Ovary (tissue), 9 donors: ENCODE results near the gene CLEC16A. TPM values are rescaled to one million over a fixed set of nuclear protein-coding genes. Genes with fewer than 3 reads are reported as not detected.
"Not testable (repeated sequence)": the region's sequence is repeated elsewhere in the genome, so short reads cannot be mapped to it uniquely, and the experiment has no call there.

Source experiments
- DNase-seq, 5 donors: peaks; one replicate each; pipeline ENCODE4 v3.0.0-alpha.2; 2019 to 2020
- H3K27ac ChIP-seq, 2 donors: fragments of 200-600 bp; one replicate each; pipeline versions ENCODE4 v1.5.1 to v1.8.0; 2019 to 2022
- H3K27me3 ChIP-seq: fragments of 200-600 bp; one replicate; pipeline ENCODE4 v1.8.0; 2022
- H3K36me3 ChIP-seq: fragments of 200-600 bp; sonication (generic); one replicate; pipeline ENCODE4 v1.5.1; 2019
- H3K4me1 ChIP-seq: one replicate; pipeline ENCODE4 v1.8.1; 2013; ENCODE audit warnings: mild to moderate bottlenecking, moderate library complexity; ENCODE audit not compliant: insufficient read depth
- H3K4me3 ChIP-seq: fragments of 200-600 bp; sonication (generic); one replicate; pipeline ENCODE4 v1.5.1; 2017
- H3K9me3 ChIP-seq, 2 donors: fragments of 200-600 bp in 1 of 2; sonication (generic) in 1 of 2; one replicate each; pipeline versions ENCODE4 v1.5.1 to v1.8.1; 2013 to 2019; ENCODE audit warnings: mild to moderate bottlenecking in 1 of 2, moderate library complexity in 1 of 2
- EP300 ChIP-seq: sonication (generic); formaldehyde crosslinking; IDR thresholded peaks from one replicate; pipeline ENCODE4 v1.6.1; 2017; ENCODE audit warnings: antibody characterized with exemption
- POLR2A ChIP-seq: fragments of 450-650 bp; IDR thresholded peaks from one replicate; pipeline ENCODE4 v1.6.1; 2017; ENCODE audit warnings: antibody characterized with exemption, mild to moderate bottlenecking, moderate library complexity
- WGBS, 3 donors: extraction: QIAGEN DNeasy Blood & Tissue Kit in 1 of 3; methylation state at CpG; one replicate each; pipeline versions ENCODE4 v1.1.5 to v1.1.7; 2013 to 2017; 5-methylcytosine and 5-hydroxymethylcytosine counted together
- intact Hi-C, 4 donors: fragments of 100-400 bp; cut with DNase I; formaldehyde crosslinking; loops; one replicate each; pipeline versions ENCODE4 v1.11.0 to v1.15.1; 2022 to 2023
- polyA plus RNA-seq, 2 donors: library from polyadenylated mRNA; stranded (reverse); fragments of 200-250 nt in 1 of 2; fragments of 350-450 nt in 1 of 2; fragmentation: Illumina TruSeq in 1 of 2; extraction: RNeasy Lipid Tissue Mini Kit (QIAGEN cat#74804) in 1 of 2; gene quantifications; one replicate each; pipeline ENCODE4 v1.2.3, GENCODE V29; 2013 to 2014
- total RNA-seq, 7 donors: library from RNA; depleted of rRNA in 2 of 7; stranded (reverse); fragments of >200 nt in 2 of 7; fragmentation: NEBNext Ultra II Directional in 3 of 7; extraction: Animal tissue kit (Norgen Biotek cat#: 25700) in 3 of 7; gene quantifications; one replicate each; pipeline versions ENCODE4 v1.1.0 to v1.2.4, GENCODE V29; 2016 to 2023
- TF ChIP-seq, protein P1 (sequence below), 3 donors: fragments of 450-650 bp in 2 of 3; fragments of 200-600 bp in 1 of 3; IDR thresholded peaks; one replicate each; pipeline versions ENCODE4 v1.5.1 to v1.8.0; 2016 to 2022; ENCODE audit warnings: antibody characterized with exemption in 3 of 3, mild to moderate bottlenecking in 1 of 3
- donor health status: DM: no; HTN: no; CAD: no; lungs with moderate emphysema.
- donor health status: DM: no; HTN: no; CAD: no.
- donor health status: Bipolar disorder and iron deficiency.
- donor health status: DM: yes; HTN: yes; CAD: no.
- donor health status: DM: no; HTN: no; CAD: no.
- donor health status: DM: yes; HTN: yes; CAD: no.

The CLEC16A gene
- total and polyA plus RNA-seq, 9 donors, result 6.4 to 28.1 (median 16.5) TPM

DNA sequence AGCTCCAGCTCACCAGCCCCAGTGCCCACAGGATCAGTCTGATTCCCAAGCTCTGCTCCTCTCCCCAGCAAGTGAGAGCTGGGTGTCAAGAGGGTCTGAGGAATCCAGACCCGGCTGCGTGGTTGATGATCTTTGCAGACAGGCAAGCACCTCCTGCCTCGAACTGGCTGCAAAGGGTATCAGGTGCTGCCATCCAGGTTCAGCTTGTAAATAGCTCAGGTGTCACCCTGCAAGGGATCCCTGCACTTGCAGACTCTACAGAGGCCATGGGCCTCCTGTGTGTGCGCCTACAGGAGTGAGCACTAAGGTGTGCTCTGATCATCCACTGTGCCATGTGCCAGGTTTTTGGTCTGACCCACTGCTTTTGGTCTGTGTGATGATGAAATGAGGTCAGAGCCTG is 18.3 kb upstream of the CLEC16A start:
- Histone ChIP-seq H3K36me3 (no peaks in the 10 kb centered on the region), H3K27me3 (no peaks in the 10 kb centered on the region), H3K4me3 (no peak overlapping the region), H3K4me1 (peaks cover 6% of the 10 kb centered on the region), H3K9me3 (no peaks in the 10 kb centered on the region), H3K27ac (no peak overlapping the region)
- WGBS, 3 donors, result 76 to 96% (median 88%) methylated on average over 3 to 4 of the region's 4 CpGs
- TF ChIP-seq, protein P1, sequence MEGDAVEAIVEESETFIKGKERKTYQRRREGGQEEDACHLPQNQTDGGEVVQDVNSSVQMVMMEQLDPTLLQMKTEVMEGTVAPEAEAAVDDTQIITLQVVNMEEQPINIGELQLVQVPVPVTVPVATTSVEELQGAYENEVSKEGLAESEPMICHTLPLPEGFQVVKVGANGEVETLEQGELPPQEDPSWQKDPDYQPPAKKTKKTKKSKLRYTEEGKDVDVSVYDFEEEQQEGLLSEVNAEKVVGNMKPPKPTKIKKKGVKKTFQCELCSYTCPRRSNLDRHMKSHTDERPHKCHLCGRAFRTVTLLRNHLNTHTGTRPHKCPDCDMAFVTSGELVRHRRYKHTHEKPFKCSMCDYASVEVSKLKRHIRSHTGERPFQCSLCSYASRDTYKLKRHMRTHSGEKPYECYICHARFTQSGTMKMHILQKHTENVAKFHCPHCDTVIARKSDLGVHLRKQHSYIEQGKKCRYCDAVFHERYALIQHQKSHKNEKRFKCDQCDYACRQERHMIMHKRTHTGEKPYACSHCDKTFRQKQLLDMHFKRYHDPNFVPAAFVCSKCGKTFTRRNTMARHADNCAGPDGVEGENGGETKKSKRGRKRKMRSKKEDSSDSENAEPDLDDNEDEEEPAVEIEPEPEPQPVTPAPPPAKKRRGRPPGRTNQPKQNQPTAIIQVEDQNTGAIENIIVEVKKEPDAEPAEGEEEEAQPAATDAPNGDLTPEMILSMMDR (IDR thresholded peaks at IDR 0.05), result no peak
- TF ChIP-seq EP300 (no peak), POLR2A (no peak)
- no peak for DNase-seq
- intact Hi-C loops, result loop anchor here in 3 of 4 donors (10.0 kb wide), 2 partner anchors 161 to 411 kb away; no protein-coding TSS in a partner anchor

DNA sequence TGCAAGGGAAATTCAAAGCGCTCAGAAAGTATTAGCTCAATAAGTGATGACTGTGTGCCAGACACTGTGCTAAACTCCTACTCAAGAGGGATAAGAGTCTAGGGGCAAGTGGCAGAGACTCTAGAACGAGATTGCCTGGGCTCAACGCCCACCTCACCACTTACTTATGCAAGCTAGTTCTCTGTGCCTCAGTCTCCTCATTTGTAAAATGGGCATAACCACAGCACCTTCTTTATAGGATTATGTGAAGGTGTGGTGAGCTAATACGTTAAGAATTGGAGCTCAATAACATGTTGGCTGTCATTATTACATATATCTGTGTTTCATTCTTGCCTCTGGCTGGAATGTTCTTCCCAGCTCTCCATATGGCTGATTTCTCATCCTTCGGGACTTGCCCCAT is 17.5 kb upstream of the CLEC16A start:
- intact Hi-C loops, result loop anchor here in 3 of 4 donors (10.0 kb wide), 2 partner anchors 162 to 412 kb away; no protein-coding TSS in a partner anchor
- peaks cover 5% of the 10 kb centered on the region for H3K4me1 ChIP-seq
- no peaks in the 10 kb centered on the region for H3K36me3 ChIP-seq

DNA sequence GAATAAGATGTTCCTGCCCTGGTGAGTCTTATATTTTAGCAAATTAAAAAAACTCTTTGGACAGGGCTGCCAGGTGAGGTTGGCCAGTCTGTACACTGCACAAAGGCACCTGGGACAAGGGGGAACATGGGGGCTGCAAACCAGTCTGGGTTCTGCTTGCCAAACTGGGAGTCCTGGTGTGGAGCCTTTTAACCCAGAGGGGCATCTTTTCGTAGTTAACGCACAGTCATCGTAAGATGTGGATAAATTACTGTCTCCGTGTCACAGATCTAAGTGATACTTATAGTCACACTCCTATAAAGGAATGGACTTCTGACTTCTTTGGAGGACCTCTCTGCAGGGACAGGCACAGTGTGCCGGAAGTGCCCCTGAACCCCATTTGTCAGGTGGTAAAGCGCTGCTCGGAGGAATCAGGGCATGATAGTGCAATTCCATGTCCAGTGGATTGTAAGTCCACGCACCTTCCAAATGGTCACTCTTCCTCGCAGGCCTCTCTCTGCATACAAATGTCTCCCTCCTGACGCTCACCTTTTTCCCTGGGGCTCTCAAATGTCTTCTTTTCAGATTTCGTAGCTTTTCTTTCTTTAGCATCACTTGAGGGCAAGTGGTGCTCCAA is 16.8 kb upstream of the CLEC16A start:
- Histone ChIP-seq H3K4me3 (no peak overlapping the region), H3K9me3 (no peaks in the 10 kb centered on the region), H3K27ac (no peak overlapping the region), H3K27me3 (no peaks in the 10 kb centered on the region), H3K4me1 (peaks cover 2% of the 10 kb centered on the region), H3K36me3 (no peaks in the 10 kb centered on the region)
- intact Hi-C loops, result loop anchor here in 3 of 4 donors (10.0 kb wide), 2 partner anchors 163 to 413 kb away; no protein-coding TSS in a partner anchor
- no peak for DNase-seq
- WGBS, 3 donors, result 94 to 96% (median 94%) methylated on average over 11 of the region's 11 CpGs
- TF ChIP-seq EP300 (no peak), POLR2A (no peak)
- TF ChIP-seq, protein P1 (IDR thresholded peaks at IDR 0.05), result no peak

More for the DNA sequence above, 17.5 kb upstream of the CLEC16A start:
- TF ChIP-seq POLR2A (no peak), EP300 (no peak)
- TF ChIP-seq, protein P1 (IDR thresholded peaks at IDR 0.05), result no peak
- no peak for DNase-seq
- Histone ChIP-seq H3K9me3 (no peaks in the 10 kb centered on the region), H3K4me3 (no peak overlapping the region), H3K27ac (no peak overlapping the region), H3K27me3 (no peaks in the 10 kb centered on the region)
- WGBS, 3 donors, result 89 to 95% (median 91%) methylated on average over 5 of the region's 5 CpGs

DNA sequence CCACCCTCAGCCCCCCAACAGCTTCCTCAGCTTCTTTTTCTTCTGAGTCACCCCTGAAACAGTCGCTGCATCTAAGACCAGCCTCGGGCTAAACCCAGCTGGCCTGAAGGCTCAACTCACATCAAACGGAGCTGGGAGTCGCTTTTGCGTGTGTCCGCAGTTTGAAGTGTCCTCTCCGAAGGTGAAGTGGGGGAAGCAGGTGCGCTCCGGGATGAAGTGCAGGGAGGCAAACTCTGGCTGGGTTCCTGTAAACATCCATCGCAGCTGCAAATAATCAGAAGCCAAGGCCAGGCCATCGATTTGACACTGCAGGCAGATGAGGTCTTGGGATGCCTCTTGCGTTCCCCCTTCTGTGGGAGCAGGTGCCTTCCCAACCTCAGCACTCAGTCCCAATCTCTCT is 15.3 kb upstream of the CLEC16A start:
- not testable (repeated sequence) for H3K36me3 ChIP-seq, H3K27ac ChIP-seq
- intact Hi-C loops, result loop anchor here in 3 of 4 donors (10.0 kb wide), 2 partner anchors 164 to 414 kb away; no protein-coding TSS in a partner anchor

More for the DNA sequence above, 15.3 kb upstream of the CLEC16A start:
- H3K4me3 ChIP-seq, H3K4me1 ChIP-seq, DNase-seq, H3K27me3 ChIP-seq, H3K9me3 ChIP-seq: not testable (repeated sequence)
- 57 to 71% (median 58%) methylated on average over 12 of the region's 12 CpGs for WGBS, 3 donors
